ENCODE data around the gene MRPS10.
A peak's percentile ranks its signal among the peaks of the same experiment; 100 is the strongest.

The MRPS10 gene

DNA sequence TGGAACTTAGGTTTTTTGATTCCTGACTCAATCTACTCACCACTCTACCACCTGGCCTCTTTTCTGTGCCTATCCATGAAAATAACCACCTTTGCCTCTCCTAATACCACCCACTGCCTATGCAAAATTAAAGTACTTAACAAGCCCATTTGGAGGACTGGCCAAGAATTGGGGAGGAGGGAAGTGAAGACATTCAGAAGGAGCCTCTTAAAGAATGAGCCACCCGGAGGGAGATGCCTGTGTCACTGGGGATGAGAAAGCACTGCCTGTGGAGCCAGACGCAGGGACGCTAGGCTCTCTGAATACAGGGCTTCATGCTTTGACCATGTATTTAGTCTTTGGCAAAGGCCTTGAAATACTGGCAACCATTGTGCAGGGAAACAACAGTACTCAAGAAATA is 40.0 kb upstream of the MRPS10 start:
- Histone ChIP-seq H3K27ac (ENCODE audit: low read depth, low read length) (no peak overlapping the region), H3K36me3 (ENCODE audit: control insufficient read depth in 5 of 5, insufficient read depth in 5 of 5, low read length in 5 of 5) (peaks cover 0 to 33% (median 13%) of the 10 kb centered on the region in 5 donors)

DNA sequence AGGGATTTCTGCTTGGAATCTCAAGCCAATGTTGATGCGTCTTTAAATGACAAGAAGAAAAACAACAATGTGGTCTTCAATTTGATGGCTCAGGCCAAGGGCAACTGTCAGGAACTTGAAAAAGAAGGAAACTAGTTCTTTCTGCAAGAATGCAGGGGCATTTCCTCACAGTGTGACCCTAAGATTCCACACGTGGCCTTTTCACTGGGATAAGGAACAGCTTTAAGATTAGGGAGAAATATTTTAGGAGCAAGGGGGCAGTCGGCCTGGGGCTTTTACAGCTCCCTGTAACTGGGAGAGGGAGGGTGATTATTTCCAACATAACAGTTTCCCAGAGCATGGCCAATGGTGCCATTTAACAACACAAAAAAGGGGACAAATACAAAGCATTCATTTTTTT is 39.4 kb upstream of the MRPS10 start:
- Histone ChIP-seq H3K27me3 (ENCODE audit: control insufficient read depth in 5 of 5, insufficient read depth in 4 of 5, low read length in 5 of 5) (no peaks in the 10 kb centered on the region), H3K4me3 (ENCODE audit: low read depth in 1 of 5, low read length in 5 of 5) (no peak overlapping the region), H3K9me3 (ENCODE audit: control insufficient read depth in 5 of 5, low read length in 5 of 5) (no peaks in the 10 kb centered on the region), H3K9ac (ENCODE audit: low read length in 5 of 5) (no peak overlapping the region), H3K36me3 (ENCODE audit: control insufficient read depth in 5 of 5, insufficient read depth in 5 of 5, low read length in 5 of 5) (peaks cover 0 to 33% (median 13%) of the 10 kb centered on the region in 5 donors), H3K27ac (ENCODE audit: low read depth, low read length) (no peak overlapping the region), H3K4me1 (ENCODE audit: control insufficient read depth in 5 of 5, insufficient read depth in 5 of 5, low read length in 5 of 5) (peaks cover 8 to 41% (median 39%) of the 10 kb centered on the region in 5 donors)

More for the DNA sequence above, 40.0 kb upstream of the MRPS10 start:
- H3K9ac ChIP-seq (ENCODE audit: low read length in 5 of 5), result no peak overlapping the region
- H3K9me3 ChIP-seq (ENCODE audit: control insufficient read depth in 5 of 5, low read length in 5 of 5), result no peaks in the 10 kb centered on the region
- peaks cover 5 to 39% (median 36%) of the 10 kb centered on the region in 5 donors for H3K4me1 ChIP-seq (ENCODE audit: control insufficient read depth in 5 of 5, insufficient read depth in 5 of 5, low read length in 5 of 5)
- H3K27me3 ChIP-seq (ENCODE audit: control insufficient read depth in 5 of 5, insufficient read depth in 4 of 5, low read length in 5 of 5), result no peaks in the 10 kb centered on the region
- no peak overlapping the region for H3K4me3 ChIP-seq (ENCODE audit: low read depth in 1 of 5, low read length in 5 of 5)

DNA sequence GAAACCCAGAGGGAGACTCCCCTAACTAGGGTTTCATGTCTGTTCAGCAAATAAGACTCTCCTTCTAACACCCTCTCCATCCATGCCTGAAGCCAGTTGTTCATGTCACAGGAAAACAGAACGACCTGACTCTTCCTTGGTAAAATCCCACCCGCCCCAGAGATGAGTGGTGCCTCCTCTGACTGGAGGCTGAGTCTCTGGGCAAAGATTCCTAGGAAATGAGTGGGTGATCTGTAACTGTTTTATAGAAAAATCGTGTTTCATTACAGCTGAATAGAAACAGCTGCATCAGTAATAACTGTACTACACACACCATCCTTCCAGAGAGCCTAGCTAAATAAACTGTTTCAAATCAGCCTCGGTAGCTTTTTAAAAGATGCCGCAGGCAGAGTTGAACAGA is 37.4 kb upstream of the MRPS10 start:
- H3K9ac ChIP-seq (ENCODE audit: low read length in 5 of 5), result no peak overlapping the region
- peaks cover 0 to 33% (median 13%) of the 10 kb centered on the region in 5 donors for H3K36me3 ChIP-seq (ENCODE audit: control insufficient read depth in 5 of 5, insufficient read depth in 5 of 5, low read length in 5 of 5)
- H3K9me3 ChIP-seq (ENCODE audit: control insufficient read depth in 5 of 5, low read length in 5 of 5), result no peaks in the 10 kb centered on the region
- H3K27ac ChIP-seq (ENCODE audit: low read depth, low read length), result no peak overlapping the region
- peaks cover 10 to 41% (median 36%) of the 10 kb centered on the region in 5 donors for H3K4me1 ChIP-seq (ENCODE audit: control insufficient read depth in 5 of 5, insufficient read depth in 5 of 5, low read length in 5 of 5)
- no peak overlapping the region for H3K4me3 ChIP-seq (ENCODE audit: low read depth in 1 of 5, low read length in 5 of 5)
- no peaks in the 10 kb centered on the region for H3K27me3 ChIP-seq (ENCODE audit: control insufficient read depth in 5 of 5, insufficient read depth in 4 of 5, low read length in 5 of 5)

DNA sequence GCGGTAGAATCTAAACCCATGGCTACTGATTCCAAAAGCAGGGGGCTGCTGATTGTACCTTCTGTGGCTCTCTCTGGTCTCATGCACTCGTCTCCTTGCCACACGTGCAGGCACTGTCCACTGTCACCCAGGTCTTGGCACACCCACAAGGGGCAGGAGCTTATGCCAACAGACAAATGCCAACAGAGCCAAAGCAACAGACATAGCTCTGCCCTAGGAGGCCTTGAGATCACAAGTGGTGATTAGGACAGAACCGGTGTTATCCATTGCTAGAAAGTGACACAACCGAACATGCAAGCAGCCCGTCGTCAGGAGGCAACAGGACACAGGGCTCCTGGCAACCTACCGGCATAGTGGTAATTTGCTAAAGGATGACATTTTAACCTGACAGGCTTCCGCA is 36.8 kb upstream of the MRPS10 start:
- no peaks in the 10 kb centered on the region for H3K27me3 ChIP-seq (ENCODE audit: control insufficient read depth in 5 of 5, insufficient read depth in 4 of 5, low read length in 5 of 5)
- H3K9me3 ChIP-seq (ENCODE audit: control insufficient read depth in 5 of 5, low read length in 5 of 5), result no peaks in the 10 kb centered on the region
- H3K9ac ChIP-seq (ENCODE audit: low read length in 5 of 5), result no peak overlapping the region
- H3K4me3 ChIP-seq (ENCODE audit: low read depth in 1 of 5, low read length in 5 of 5), result no peak overlapping the region
- no peak overlapping the region for H3K27ac ChIP-seq (ENCODE audit: low read depth, low read length)
- H3K4me1 ChIP-seq (ENCODE audit: control insufficient read depth in 5 of 5, insufficient read depth in 5 of 5, low read length in 5 of 5), result peaks cover 10 to 42% (median 36%) of the 10 kb centered on the region in 5 donors
- H3K36me3 ChIP-seq (ENCODE audit: control insufficient read depth in 5 of 5, insufficient read depth in 5 of 5, low read length in 5 of 5), result peaks cover 0 to 33% (median 13%) of the 10 kb centered on the region in 5 donors

GRCh38 chr6:42251911-42252637 is 34.4 kb upstream of the MRPS10 start:
- Histone ChIP-seq H3K27ac (ENCODE audit: low read depth, low read length) (peak overlapping the region; percentile 86), H3K4me3 (ENCODE audit: low read depth in 1 of 5, low read length in 5 of 5) (peak overlapping the region in 2 of 5 donors; percentile 0 to 33), H3K36me3 (ENCODE audit: control insufficient read depth in 5 of 5, insufficient read depth in 5 of 5, low read length in 5 of 5) (peaks cover 0 to 27% (median 13%) of the 10 kb centered on the region in 5 donors), H3K9ac (ENCODE audit: low read length in 5 of 5) (no peak overlapping the region), H3K9me3 (ENCODE audit: control insufficient read depth in 5 of 5, low read length in 5 of 5) (no peaks in the 10 kb centered on the region), H3K4me1 (ENCODE audit: control insufficient read depth in 5 of 5, insufficient read depth in 5 of 5, low read length in 5 of 5) (peaks cover 10 to 47% (median 39%) of the 10 kb centered on the region in 5 donors), H3K27me3 (ENCODE audit: control insufficient read depth in 5 of 5, insufficient read depth in 4 of 5, low read length in 5 of 5) (no peaks in the 10 kb centered on the region)

DNA sequence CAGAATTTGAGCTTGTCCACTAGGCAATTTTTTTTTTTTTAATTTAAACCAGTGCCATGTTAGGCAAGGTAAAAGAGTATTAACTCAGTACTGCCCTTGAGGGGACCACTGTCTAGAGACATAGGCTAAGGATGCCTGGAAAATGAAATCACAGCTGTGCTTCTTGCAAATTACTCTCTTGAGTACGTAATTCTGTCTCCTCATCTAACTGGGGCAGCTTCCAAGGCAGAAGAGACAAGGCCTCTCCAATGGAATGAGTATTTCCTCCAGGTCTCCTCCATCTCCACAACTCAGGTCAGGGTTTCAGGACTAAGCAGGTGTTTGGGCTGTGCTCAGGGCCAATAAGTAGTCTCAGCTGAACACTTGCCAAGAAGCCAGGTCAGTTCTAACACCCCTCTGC is 33.8 kb upstream of the MRPS10 start:
- H3K36me3 ChIP-seq (ENCODE audit: control insufficient read depth in 5 of 5, insufficient read depth in 5 of 5, low read length in 5 of 5), result peaks cover 0 to 25% (median 11%) of the 10 kb centered on the region in 5 donors

GRCh38 chr6:42250274-42250931 is 32.7 kb upstream of the MRPS10 start:
- Histone ChIP-seq H3K4me1 (ENCODE audit: control insufficient read depth in 5 of 5, insufficient read depth in 5 of 5, low read length in 5 of 5) (peaks cover 10 to 47% (median 39%) of the 10 kb centered on the region in 5 donors), H3K27ac (ENCODE audit: low read depth, low read length) (no peak overlapping the region), H3K36me3 (ENCODE audit: control insufficient read depth in 5 of 5, insufficient read depth in 5 of 5, low read length in 5 of 5) (peaks cover 0 to 20% (median 11%) of the 10 kb centered on the region in 5 donors), H3K27me3 (ENCODE audit: control insufficient read depth in 5 of 5, insufficient read depth in 4 of 5, low read length in 5 of 5) (no peaks in the 10 kb centered on the region), H3K9ac (ENCODE audit: low read length in 5 of 5) (no peak overlapping the region), H3K9me3 (ENCODE audit: control insufficient read depth in 5 of 5, low read length in 5 of 5) (no peaks in the 10 kb centered on the region), H3K4me3 (ENCODE audit: low read depth in 1 of 5, low read length in 5 of 5) (no peak overlapping the region)

More for the DNA sequence above, 33.8 kb upstream of the MRPS10 start:
- no peak overlapping the region for H3K9ac ChIP-seq (ENCODE audit: low read length in 5 of 5)
- peak overlapping the region; percentile 86 for H3K27ac ChIP-seq (ENCODE audit: low read depth, low read length)
- H3K4me1 ChIP-seq (ENCODE audit: control insufficient read depth in 5 of 5, insufficient read depth in 5 of 5, low read length in 5 of 5), result peaks cover 10 to 47% (median 39%) of the 10 kb centered on the region in 5 donors
- no peaks in the 10 kb centered on the region for H3K27me3 ChIP-seq (ENCODE audit: control insufficient read depth in 5 of 5, insufficient read depth in 4 of 5, low read length in 5 of 5)
- H3K9me3 ChIP-seq (ENCODE audit: control insufficient read depth in 5 of 5, low read length in 5 of 5), result no peaks in the 10 kb centered on the region
- peak overlapping the region in 2 of 5 donors; percentile 0 to 33 for H3K4me3 ChIP-seq (ENCODE audit: low read depth in 1 of 5, low read length in 5 of 5)

DNA sequence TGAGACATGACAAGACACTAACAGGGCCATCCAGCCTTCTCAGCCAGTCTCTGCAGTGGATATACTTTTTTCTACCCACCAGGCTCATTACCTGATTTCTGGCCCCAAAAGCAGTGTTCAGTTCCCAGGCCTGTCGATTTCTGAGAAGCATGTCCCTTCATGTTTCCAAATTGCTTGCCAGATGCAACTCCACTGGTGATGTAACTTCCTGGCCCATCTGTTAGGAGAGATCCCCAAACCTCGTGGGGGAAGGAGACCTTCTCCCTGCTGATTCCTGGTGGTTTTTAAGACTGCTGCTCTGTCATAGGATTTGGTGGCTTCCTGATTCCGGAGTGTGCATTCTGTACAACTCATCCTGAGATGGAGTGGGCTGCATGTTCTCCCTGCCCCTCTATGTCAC is 31.6 kb upstream of the MRPS10 start:
- H3K36me3 ChIP-seq (ENCODE audit: control insufficient read depth in 5 of 5, insufficient read depth in 5 of 5, low read length in 5 of 5), result peaks cover 0 to 17% (median 9%) of the 10 kb centered on the region in 5 donors
- no peaks in the 10 kb centered on the region for H3K27me3 ChIP-seq (ENCODE audit: control insufficient read depth in 5 of 5, insufficient read depth in 4 of 5, low read length in 5 of 5)
- peaks cover 10 to 47% (median 39%) of the 10 kb centered on the region in 5 donors for H3K4me1 ChIP-seq (ENCODE audit: control insufficient read depth in 5 of 5, insufficient read depth in 5 of 5, low read length in 5 of 5)
- no peak overlapping the region for H3K4me3 ChIP-seq (ENCODE audit: low read depth in 1 of 5, low read length in 5 of 5)
- H3K9me3 ChIP-seq (ENCODE audit: control insufficient read depth in 5 of 5, low read length in 5 of 5), result no peaks in the 10 kb centered on the region
- H3K9ac ChIP-seq (ENCODE audit: low read length in 5 of 5), result no peak overlapping the region
- H3K27ac ChIP-seq (ENCODE audit: low read depth, low read length), result no peak overlapping the region

DNA sequence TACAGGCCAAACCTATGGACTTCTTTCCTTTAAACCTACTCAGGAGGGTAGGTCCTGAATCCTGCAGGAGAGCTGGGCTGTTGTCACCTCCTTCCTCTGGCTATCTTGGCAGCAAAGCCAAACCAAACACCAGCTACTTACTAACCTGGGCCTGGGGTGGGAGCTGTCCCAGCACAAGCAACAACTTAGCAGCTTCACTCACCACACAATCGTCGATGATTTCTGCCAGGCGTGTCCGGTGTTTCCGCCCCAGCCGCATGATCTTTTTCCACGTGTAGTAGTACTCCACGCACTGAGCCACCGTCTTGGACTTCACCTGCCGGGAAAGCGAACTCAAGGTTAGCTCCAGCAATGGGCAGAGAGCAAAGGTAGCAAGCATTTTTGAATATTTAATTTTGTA is 25.4 kb upstream of the MRPS10 start:
- Histone ChIP-seq H3K27ac (ENCODE audit: low read depth, low read length) (no peak overlapping the region), H3K4me3 (ENCODE audit: low read depth in 1 of 5, low read length in 5 of 5) (no peak overlapping the region), H3K36me3 (ENCODE audit: control insufficient read depth in 5 of 5, insufficient read depth in 5 of 5, low read length in 5 of 5) (peaks cover 8 to 38% (median 23%) of the 10 kb centered on the region in 5 donors), H3K9ac (ENCODE audit: low read length in 5 of 5) (no peak overlapping the region), H3K9me3 (ENCODE audit: control insufficient read depth in 5 of 5, low read length in 5 of 5) (no peaks in the 10 kb centered on the region), H3K27me3 (ENCODE audit: control insufficient read depth in 5 of 5, insufficient read depth in 4 of 5, low read length in 5 of 5) (no peaks in the 10 kb centered on the region), H3K4me1 (ENCODE audit: control insufficient read depth in 5 of 5, insufficient read depth in 5 of 5, low read length in 5 of 5) (no peaks in the 10 kb centered on the region)

- Histone ChIP-seq H3K27ac (ENCODE audit: low read depth, low read length) (no peak overlapping the region), H3K4me1 (ENCODE audit: control insufficient read depth in 5 of 5, insufficient read depth in 5 of 5, low read length in 5 of 5) (no peaks in the 10 kb centered on the region), H3K9ac (ENCODE audit: low read length in 5 of 5) (no peak overlapping the region), H3K4me3 (ENCODE audit: low read depth in 1 of 5, low read length in 5 of 5) (no peak overlapping the region), H3K27me3 (ENCODE audit: control insufficient read depth in 5 of 5, insufficient read depth in 4 of 5, low read length in 5 of 5) (no peaks in the 10 kb centered on the region), H3K36me3 (ENCODE audit: control insufficient read depth in 5 of 5, insufficient read depth in 5 of 5, low read length in 5 of 5) (peaks cover 11 to 38% (median 23%) of the 10 kb centered on the region in 5 donors), H3K9me3 (ENCODE audit: control insufficient read depth in 5 of 5, low read length in 5 of 5) (no peaks in the 10 kb centered on the region)
Observed at GRCh38 chr6:42241915-42242314, 24.3 kb upstream of the MRPS10 start.

Data from subcutaneous abdominal adipose tissue (tissue), 5 donors.